CD4-positive, alpha-beta T cell treated with Interleukin-15 for 4 hours (primary cell): ENCODE data around the gene RHBDD2.
"Not testable (repeated sequence)": the region's sequence is repeated elsewhere in the genome, so short reads cannot be mapped to it uniquely, and the experiment has no call there.

Experiments used
- DNase-seq: peaks from one replicate; pipeline ENCODE4 v3.0.0-alpha.2; 2020; ENCODE audit warnings: low spot score

The RHBDD2 gene

GRCh38 chr7:75878769-75879611 is at the start of gene RHBDD2:
Gene RHBDD2, plus strand, starts transcription at chr7:75879034. Its CDS starts 49 bp downstream, at chr7:75879083.
- peak; percentile 97 for DNase-seq

GRCh38 chr7:75829656-75830055 is 49.2 kb upstream of the RHBDD2 start:
- DNase-seq, result not testable (repeated sequence)

- DNase-seq, result no peak
Measured at GRCh38 chr7:75830978-75831377, 47.9 kb upstream of the RHBDD2 start.

DNA sequence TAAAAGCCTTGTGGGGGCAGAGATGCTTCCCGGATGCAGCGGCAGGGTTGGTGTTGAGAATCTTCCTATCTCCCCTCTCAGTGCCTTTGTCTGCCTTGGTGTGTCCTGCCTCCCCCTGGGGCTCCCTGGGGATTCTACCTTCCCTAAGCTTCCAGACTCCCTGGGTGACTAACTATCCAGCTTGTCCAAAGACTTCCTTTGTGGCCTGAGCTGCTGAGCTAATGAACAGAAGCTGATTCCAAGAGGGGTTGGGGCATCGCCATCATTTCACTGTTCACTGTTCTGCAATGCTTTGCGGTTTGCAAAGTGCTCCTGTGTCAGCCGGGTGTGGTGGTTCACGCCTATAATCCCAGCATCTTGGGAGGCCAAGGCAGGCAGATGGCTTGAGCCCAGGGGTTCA is 45.2 kb upstream of the RHBDD2 start:
- DNase-seq, result not testable (repeated sequence)

DNA sequence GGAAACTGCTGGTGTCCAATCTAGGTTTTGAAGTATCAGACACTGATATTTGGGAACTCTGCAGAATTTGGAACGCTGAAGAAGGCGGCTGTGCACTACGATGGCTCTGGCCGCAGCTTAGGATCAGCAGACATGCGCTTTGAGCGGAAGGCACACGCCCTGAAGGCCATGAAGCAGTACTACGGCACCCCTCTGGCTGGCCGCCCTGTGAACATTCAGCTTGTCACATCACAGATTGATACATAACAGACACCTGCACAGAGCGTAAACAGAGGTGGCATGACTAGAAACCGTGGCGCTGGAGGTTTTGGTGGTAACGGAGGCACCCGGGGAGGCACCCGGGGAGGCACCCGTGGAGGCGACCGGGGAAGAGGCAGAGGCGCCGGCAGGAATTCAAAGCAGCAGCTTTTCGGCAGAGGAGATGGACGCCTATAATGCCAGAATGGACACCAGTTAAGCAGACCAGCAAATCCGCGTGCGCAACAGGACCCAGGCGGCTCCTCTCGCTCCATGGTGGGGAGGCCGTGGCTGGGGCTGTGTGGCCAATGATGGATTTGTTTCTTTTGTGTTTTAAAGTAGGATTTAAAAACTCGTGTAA is 43.0 kb upstream of the RHBDD2 start:
- DNase-seq, result no peak

GRCh38 chr7:75836798-75837197 is 42.0 kb upstream of the RHBDD2 start:
- no peak for DNase-seq

DNA sequence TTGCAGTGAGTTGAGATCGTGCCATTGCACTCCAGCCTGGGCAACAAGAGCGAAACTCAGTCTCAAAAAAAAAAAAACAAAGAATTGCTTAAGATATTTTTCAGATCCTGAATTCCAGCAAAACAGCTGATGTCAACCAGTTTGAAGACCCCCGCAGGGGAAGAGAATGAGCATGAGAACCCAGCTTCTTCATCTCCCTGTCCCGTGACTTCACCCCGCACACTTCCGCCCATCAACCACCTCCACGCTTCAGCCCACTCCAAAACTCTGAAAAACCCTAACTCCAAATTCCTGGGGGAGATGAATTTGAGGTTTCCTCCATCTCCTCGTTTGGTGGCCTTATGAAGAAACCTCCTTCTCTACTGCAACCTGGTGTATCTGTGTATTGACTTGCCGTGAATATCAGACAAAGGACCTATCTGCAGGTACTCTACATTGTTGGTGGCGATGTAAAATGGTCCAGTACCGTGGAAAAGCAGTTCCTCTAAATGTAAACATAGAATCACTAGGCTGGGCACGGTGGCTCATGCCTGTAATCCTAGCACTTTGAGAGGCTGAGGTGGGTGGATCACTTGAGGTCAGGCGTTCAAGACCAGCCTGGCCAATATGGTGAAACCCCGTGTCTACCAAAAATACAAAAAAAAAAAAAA is 40.4 kb upstream of the RHBDD2 start:
- DNase-seq, result not testable (repeated sequence)

DNA sequence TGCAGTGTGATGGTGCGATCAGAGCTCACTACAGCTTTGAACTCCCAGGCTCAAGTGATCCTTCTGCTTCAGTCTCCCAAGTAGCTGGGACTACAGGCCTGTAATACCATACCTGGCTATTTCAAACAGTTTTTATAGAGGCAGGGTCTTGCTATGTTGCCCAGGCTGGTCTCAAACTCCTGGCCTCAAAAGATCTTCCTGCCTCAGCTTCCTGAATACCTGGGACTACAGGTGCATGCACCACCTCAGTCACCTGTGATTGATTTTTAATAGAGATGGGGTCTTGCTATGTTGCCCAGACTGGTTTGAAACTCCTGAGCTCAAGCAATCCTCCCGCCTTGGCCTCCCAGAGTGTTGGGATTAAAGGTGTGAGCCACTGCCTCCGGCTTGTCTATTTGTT is 38.8 kb upstream of the RHBDD2 start:
- DNase-seq, result no peak

- no peak for DNase-seq
Measured at GRCh38 chr7:75842836-75843446, 35.9 kb upstream of the RHBDD2 start.

- no peak for DNase-seq
Measured at GRCh38 chr7:75843613-75844116, 35.2 kb upstream of the RHBDD2 start.

GRCh38 chr7:75844158-75844557 is 34.7 kb upstream of the RHBDD2 start:
- no peak for DNase-seq

GRCh38 chr7:75845132-75845531 is 33.7 kb upstream of the RHBDD2 start:
- DNase-seq, result not testable (repeated sequence)

GRCh38 chr7:75847707-75848106 is 31.1 kb upstream of the RHBDD2 start:
- DNase-seq, result no peak

GRCh38 chr7:75849573-75849972 is 29.3 kb upstream of the RHBDD2 start:
- DNase-seq, result no peak

GRCh38 chr7:75850235-75850634 is 28.6 kb upstream of the RHBDD2 start:
- no peak for DNase-seq

DNA sequence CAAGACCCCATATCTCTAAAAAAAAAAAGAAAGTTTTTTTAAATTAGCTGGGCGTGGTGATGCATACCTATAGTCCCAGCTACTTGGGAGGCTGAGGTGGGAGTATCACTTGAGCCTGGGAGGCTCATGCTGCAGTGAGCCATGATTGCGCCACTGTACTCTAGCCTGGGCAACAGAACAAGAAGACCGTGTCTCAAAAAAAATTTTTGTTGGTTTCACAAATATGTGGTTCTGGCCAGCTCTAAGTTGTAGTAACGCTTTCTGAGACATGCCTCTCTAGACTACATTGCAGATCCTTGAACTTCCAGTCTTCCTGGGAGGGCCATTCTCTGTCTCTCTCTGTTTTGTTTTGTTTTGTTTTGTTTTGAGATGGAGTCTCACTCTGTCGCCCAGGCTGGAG is 24.6 kb upstream of the RHBDD2 start:
- DNase-seq, result no peak

GRCh38 chr7:75854813-75855345 is 24.0 kb upstream of the RHBDD2 start:
- not testable (repeated sequence) for DNase-seq

DNA sequence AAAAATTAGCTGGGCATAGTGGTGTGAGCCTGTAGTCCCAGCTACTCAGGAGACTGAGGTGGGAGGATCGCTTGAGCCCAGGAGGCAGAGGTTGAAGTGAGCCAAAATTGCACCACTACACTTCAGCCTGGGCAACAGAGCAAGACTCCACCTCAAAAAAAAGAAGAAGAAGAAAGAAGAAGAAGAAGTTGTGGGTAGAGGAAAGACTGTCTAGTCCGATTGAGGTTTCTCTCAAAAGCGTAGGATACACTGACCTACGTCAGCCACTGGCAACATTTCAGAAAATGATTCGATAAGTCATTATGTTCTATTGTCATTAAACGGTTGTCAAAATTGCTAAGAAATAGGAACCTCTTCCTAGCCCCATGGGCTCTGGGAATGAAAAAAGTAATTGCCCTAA is 22.3 kb upstream of the RHBDD2 start:
- no peak for DNase-seq

DNA sequence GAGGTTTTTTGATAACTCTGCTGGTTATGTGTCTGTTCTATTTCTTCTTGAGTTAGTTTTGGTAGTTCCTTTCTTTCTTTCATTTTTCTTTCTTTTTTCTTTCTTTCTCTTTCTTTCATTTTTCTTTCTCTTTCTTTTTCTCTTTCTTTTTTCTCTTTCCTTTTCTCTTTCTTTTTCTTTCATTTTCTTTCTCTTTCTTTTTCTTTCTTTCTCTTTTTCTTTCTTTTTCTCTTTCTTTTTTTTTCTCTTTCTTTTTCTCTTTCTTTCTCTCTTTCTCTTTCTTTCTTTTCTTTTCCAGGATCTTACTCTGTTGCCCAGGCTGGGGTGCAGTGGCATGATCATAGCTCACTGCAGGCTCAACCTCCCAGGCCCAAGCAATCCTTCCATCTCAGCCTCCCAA is 20.4 kb upstream of the RHBDD2 start:
- no peak for DNase-seq

- no peak for DNase-seq
Measured at GRCh38 chr7:75861636-75862035, 17.2 kb upstream of the RHBDD2 start.

DNA sequence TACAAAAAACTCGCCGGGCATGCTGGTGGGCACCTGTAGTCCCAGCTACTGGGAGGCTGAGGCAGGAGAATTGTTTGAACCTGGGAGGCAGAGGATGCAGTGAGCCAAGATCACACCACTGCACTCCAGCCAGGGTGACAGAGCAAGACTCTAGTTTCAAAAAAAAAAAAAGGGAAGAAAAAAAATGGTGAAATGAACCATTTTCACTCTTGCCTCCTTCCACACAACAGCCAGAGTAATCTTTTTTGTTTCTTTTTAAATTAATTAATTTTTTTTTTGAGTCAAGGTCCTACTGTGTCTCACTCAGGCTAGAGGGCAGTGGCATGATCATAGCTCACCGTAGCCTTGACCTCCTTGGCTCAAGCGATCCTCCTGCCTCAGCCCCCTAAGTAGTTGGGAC is 14.6 kb upstream of the RHBDD2 start:
- DNase-seq, result not testable (repeated sequence)

DNA sequence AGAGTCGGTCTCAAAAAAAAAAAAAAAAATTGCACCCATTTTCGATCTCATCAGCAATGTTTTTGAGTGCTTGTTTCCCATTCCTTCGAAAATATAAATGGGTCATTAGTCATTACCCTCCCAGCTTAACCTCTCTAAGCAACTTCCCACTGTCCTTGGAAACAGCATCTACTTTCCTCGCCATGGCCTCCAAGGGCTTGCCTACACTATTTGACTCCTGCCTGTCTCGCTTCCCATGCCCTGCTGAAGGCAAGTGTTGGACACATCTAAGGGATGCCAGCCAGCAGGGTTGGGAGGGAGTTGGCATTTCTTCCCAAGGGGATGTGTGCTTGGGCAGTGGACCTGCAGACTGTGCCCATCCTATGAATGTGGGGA is 12.7 kb upstream of the RHBDD2 start:
- no peak for DNase-seq
